Activated CD4-positive, alpha-beta T cell treated with anti-CD3 and anti-CD28 coated beads for 48 hours (primary cell): ENCODE measurements around the gene SLC38A10.
"Not testable (repeated sequence)": the region's sequence is repeated elsewhere in the genome, so short reads cannot be mapped to it uniquely, and the experiment has no call there.

Experiments used
- DNase-seq: peaks from one replicate; pipeline ENCODE4 v3.0.0-alpha.2; 2020

Gene SLC38A10

DNA sequence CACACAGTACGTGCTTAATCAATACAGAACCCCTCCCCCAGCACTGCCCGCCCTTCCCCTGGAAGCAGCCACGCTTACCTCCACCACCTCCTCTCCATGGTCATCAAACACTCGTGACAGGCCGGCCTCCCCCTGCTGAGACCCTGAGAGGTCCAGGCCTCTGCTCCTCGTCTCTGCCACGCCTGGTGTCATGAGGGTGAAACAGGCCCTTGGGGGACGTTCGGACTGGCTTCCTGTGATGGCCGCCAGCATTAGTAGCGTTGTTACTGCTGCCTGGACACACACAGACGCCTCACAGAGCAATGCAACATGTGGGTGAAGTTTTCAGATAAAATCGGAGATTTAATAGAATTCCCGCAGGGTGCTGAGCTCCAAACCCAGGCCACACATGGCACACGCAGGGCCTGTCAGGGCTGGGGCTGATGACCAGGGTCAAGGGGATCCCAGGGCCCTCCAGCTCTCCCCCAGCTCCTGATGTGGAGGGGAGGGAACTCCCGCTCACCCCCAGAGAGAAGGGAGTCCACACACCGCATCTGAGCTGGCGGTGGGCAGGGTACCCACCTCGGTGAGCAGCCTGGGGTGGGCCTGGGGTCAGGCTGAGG, 15.9 kb upstream of the SLC38A10 start:
- no peak for DNase-seq

DNA sequence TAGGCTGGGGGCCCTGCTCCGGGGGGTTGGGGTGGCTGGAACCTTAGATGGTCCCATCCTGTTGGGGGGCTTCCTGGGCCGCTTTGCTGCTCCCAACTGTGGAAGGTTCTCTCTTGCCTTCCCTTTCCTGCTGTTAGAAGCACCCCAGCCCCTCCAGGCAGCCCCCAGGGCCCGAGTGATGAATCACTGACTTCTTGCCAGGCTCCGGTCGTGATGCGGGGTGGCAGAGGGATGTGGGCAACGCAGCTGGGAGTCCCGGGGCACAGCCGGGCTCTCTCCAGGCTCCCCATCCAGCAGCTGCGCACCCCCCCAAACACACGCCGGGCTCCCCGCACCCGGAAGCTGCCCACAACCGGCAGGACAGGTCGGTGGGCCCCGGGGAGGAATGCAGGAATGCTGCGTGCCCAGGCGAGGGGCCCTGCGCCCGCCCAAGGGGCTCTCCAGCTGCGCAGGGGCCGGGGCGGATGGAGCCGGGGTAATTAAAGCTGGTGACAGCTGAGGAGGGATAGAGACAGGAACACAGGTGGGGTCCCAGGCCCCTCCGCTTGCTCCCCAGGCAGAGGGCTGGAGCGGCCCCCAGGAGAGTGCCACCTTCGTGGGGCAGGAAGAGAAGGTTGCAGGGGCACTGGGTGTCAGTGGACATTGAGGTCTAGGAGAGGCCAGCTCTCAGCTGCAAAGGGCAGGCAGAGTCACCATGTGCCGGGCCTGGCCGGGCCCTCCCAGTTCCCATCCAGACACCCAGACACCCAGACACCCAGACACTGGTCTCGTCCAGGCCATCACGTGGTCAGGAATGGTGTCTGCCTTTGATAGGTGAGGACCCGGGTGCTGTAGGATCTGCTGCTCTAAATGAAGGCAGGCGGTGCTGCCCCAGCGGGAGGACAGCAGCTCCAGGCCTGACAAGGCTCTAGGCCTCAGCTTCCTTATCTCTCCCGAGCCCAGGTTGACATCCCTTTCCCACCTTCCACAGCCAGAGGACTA, 15.0 kb upstream of the SLC38A10 start:
- no peak for DNase-seq

DNA sequence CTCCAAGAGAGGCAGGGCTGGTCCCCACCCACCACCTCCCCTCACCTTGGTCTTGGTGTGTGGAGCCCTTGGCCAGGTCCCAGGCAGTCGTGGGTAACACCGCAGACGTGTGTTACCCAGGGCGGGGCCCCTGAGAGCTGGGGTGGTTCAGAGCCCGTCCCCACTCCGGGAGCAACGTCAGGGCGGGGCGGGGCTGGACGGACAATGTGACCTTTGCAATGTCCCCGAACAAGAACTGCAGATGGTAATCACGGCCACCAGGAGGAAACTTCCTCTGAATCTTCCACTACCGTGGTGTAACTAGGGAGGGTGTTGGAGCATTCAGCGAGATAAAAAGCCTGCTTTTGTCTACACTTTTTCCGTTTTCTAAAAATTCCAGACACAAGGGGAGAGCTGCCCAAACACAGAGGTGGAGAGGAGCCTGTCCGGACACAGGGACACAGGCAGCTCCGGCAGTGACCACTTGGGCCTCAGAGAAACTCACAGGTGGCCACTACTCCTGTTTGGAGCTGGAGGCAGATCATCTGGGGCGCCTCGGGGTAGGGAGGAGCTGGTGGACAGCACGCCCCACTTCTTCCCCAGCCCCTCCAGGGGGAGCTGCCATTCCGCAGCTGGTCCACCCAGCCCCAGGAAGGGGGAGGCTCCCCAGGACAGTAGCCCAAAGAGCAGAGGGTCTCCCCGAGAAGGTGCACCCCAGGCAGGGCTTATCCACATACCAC, 14.2 kb upstream of the SLC38A10 start:
- DNase-seq, result peak; percentile 62

GRCh38 chr17:81308784-81309139, 13.7 kb upstream of the SLC38A10 start:
- DNase-seq, result not testable (repeated sequence)

GRCh38 chr17:81307636-81308560, 12.8 kb upstream of the SLC38A10 start:
- no peak for DNase-seq

DNA sequence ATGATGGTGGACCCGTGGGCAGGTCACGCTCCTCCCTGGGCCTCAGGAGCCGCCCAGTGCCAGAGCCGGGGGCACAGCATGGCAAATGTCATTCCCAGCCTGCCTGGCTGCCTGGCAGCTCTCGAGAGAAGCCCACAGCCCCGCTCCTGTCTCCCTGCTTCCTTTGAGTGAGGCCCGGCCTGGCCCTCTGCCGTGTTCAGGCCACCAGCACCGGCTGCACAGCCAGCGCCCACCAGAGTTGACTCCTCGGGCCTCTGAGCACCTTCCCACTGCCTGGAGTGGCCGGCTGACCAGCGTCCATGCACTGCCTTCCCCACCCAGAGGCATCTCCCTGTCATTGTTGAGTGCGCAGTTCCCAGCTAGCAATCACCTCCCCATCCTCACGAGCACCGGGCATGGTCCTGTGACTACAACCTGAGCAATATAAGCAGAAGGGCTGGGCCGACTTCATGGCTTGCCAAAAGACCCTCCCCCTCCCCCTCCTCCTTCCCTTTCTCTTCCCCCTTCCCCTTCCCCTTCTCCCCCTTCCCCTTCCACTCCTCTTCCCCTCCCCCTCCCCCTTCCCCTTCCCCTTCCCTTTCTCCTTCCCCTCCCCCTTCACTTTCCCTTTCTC, 11.9 kb upstream of the SLC38A10 start:
- DNase-seq, result no peak

DNA sequence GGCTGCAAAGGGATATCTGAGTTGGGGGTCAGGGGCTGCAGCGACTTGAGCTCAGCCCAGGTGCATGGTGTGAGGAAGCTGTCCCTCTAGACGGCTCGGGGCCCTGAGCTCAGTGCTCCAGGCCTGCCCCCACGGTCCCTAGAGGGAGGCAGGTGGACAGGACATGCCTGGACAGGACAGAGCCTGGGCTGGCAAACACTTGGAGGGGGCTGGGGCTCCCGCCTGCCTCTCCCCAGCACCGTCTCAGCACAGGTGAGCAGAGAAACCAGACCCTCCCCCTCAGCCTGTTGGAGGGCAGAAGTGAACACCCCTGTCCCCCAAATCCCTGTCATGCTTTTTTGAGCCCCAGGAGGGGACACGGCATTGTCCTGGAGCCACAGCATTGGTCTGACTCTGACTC, 11.4 kb upstream of the SLC38A10 start:
- no peak for DNase-seq

- DNase-seq, result no peak
Measured at GRCh38 chr17:81305051-81305630, 10.0 kb upstream of the SLC38A10 start.

DNA sequence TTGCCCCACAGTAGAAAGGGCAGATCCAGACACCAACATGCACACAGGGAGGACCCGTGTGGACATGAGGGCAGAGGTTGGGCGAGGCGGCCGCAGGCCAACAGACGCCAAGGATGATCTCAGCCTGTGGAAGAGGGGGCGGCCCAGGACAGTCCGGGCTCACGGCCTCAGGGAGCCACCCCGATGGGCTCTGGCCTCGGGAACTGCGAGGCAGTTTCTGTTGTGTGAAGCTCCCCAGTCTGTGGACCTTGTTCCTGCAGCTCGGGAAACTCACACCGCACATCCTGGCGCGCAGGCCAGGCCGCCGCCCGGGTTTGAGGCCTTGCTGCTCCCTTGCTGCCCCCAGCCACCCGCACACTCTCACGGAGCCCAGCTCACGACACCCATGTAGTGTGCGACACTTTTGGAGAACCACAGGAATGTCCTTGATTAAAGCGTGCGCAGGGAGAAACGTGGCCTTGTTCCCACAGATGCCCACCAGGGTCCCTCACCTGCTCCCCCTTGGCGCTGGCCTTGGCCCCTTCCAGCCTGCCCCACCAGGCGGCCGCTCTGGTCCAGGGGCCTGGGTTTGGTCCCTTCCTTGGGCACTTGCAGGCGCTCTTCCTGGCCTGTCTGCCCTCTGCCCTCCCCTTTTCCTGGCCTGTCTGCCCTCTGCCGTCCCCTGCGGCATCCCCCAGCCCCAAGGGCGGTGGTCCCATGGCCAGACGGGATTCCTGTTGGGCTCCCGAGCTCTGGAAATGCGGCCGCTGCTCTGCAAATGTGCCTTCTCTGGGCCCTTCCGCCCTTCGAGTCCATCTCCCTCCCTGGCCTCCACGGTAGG, 9.3 kb upstream of the SLC38A10 start:
- DNase-seq, result no peak

- DNase-seq, result no peak
Measured at GRCh38 chr17:81303385-81303784, 8.3 kb upstream of the SLC38A10 start.

- DNase-seq, result no peak
Measured at GRCh38 chr17:81302861-81303333, 7.8 kb upstream of the SLC38A10 start.

- DNase-seq, result no peak
Measured at GRCh38 chr17:81302324-81302723, 7.2 kb upstream of the SLC38A10 start.

DNA sequence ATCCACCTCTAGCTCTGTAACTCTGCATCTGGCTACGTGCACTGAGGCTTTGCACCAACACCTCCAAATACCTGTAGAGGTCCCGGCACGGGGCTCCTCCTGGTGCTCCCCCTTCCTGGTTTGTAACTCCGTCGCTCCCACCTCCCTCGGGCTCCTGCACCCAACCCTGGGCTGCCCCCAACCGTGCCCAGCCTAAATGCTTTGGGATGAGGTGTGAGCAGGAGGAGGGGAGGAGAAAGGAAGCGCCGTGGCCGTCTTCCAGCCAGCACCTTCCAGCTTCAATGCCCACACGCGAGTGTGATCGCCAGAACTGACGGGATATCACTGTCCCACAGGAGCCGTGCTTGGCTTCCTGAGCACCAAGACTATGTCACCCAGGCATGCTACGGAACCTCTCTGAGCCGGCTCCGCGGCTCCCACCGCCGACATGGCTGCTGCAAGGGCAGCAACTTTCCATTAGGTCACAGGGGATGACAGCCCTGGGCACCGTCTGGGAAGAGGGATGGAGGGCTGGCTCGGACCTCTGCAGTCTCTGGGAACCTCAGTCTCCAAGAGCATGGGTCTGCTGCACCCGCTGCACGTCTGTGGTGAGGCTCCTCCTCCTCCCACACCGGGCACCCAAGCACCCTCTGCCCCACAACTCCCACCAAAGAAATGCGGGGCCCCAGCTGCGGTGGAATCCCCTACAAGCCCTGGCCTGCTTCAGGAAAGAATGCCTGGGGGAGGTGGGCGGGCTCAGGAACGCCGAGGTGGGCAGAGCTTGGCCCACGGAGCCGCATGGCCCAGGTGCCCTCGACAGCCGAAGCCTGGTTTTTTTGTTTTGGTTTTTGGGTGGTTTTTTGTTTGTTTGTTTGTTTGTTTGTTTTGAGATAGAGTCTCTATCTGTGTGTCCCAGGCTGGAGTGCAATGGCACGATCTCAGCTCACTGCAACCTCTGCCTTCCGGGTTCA, 6.4 kb upstream of the SLC38A10 start:
- DNase-seq, result no peak

- no peak for DNase-seq
Measured at GRCh38 chr17:81300586-81301155, 5.6 kb upstream of the SLC38A10 start.

GRCh38 chr17:81299846-81300585, 4.9 kb upstream of the SLC38A10 start:
- DNase-seq, result no peak

GRCh38 chr17:81298991-81299738, 4.1 kb upstream of the SLC38A10 start:
- no peak for DNase-seq

- DNase-seq, result no peak
Measured at GRCh38 chr17:81298325-81298990, 3.4 kb upstream of the SLC38A10 start.
